MCF 10A (cell line): ENCODE data around the gene GPX4. TPM values are rescaled to one million over a fixed set of nuclear protein-coding genes. Genes with fewer than 3 reads are reported as not detected.

Experiments
- BruUV-seq: library from RNA; stranded (reverse); fragments of 400-500 nt; replicated peaks from 2 replicates; lab custom pipeline; 2021; lab: Mats Ljungman, UMichigan
- CTCF ChIA-PET: fragments of 300-600 bp; sonication (Branson Sonifier 250); formaldehyde crosslinking; extraction: SDS; loops from one replicate; lab custom pipeline; 2021; ENCODE audit warnings: antibody characterized with exemption, inconsistent platforms; lab: Yijun Ruan, JAX
- POLR2A ChIA-PET: fragments of 300-600, 350-650 bp; sonication (Branson Sonifier 250); formaldehyde crosslinking; extraction: SDS; loops from one replicate; lab custom pipeline; 2020; ENCODE audit warnings: antibody characterized with exemption, inconsistent platforms; lab: Yijun Ruan, JAX
- DNase-seq: peaks from one replicate; pipeline ENCODE4 v3.0.0-alpha.2; 2018; ENCODE audit not compliant: unreplicated experiment
- H3K27ac Mint-ChIP-seq: one replicate; pipeline ENCODE4 v1.8.0; 2022; ENCODE audit warnings: mild to moderate bottlenecking, low read depth, mixed read lengths; ENCODE audit not compliant: unreplicated experiment
- H3K27me3 Mint-ChIP-seq: one replicate; pipeline ENCODE4 v1.8.0; 2022; ENCODE audit warnings: mixed read lengths; ENCODE audit not compliant: insufficient read depth, unreplicated experiment
- H3K36me3 Mint-ChIP-seq: one replicate; pipeline ENCODE4 v1.8.0; 2022; ENCODE audit warnings: mild to moderate bottlenecking, moderate library complexity, mixed read lengths; ENCODE audit not compliant: insufficient read depth, unreplicated experiment
- H3K4me1 Mint-ChIP-seq: one replicate; pipeline ENCODE4 v1.8.0; 2022; ENCODE audit warnings: mixed read lengths; ENCODE audit not compliant: insufficient read depth, unreplicated experiment
- H3K4me3 Mint-ChIP-seq: one replicate; pipeline ENCODE4 v1.8.0; 2022; ENCODE audit warnings: mild to moderate bottlenecking, moderate library complexity, mixed read lengths; ENCODE audit not compliant: unreplicated experiment
- H3K9me3 Mint-ChIP-seq: one replicate; pipeline ENCODE4 v1.8.0; 2022; ENCODE audit warnings: mixed read lengths; ENCODE audit not compliant: unreplicated experiment
- intact Hi-C: fragments of 100-400 bp; cut with micrococcal nuclease; formaldehyde crosslinking; loops from 2 replicates; pipeline ENCODE4 v1.14.1; 2022
- total RNA-seq: library from RNA; stranded (reverse); gene quantifications from 2 replicates; pipeline ENCODE4 v1.2.3, GENCODE V29; 2022
- TF ChIP-seq, protein P1 (sequence below): fragments of 200-600 bp; IDR thresholded peaks from one replicate; pipeline ENCODE4 v1.8.0; 2022; ENCODE audit warnings: antibody characterized with exemption, mild to moderate bottlenecking; ENCODE audit not compliant: unreplicated experiment

Gene GPX4
- total RNA-seq, 1 experiment from 2014 or later: 191 TPM

DNA sequence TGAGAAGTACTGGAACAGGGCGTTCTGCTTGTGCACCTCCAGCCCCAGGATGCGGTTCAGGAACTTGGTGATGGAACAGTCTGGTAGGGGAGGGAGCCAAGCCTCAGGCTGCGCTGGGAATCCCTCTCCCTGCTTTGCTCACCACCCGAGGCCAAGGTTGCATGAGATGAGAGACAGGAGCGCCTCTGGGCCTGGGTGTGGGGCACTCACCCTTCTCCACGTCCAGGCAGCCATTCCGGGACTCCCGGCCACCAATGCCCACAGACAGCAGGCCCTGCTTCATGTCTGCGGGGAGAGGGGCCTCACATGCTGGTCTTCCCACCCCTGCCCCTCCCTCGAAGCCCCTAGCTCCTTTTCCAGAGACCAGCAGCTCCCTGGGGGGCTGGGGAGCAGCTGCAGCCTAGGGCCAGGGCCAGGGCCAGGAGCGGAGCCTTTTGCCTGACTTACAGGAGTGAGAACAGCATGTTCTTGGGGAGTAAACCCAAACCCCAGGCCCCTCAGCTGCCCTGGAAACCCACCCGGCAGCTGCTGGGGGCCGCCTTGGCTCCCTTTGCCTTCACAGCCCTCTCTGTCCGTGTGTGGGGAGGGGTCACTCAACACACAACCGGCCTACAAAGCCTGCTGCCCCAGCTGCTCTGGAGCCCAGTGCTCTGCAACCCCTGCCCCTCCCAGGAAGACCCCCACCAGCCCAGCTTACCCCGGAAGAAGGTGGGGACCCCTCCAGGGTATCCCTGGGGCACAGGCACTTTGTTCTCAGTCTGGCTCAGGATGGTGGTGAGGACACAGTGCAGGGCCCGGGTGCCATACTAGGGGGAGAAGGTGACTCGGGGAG is 7.2 kb downstream of the GPX4 start:
- no TSS peak for BruUV-seq
- TF ChIP-seq, protein P1, sequence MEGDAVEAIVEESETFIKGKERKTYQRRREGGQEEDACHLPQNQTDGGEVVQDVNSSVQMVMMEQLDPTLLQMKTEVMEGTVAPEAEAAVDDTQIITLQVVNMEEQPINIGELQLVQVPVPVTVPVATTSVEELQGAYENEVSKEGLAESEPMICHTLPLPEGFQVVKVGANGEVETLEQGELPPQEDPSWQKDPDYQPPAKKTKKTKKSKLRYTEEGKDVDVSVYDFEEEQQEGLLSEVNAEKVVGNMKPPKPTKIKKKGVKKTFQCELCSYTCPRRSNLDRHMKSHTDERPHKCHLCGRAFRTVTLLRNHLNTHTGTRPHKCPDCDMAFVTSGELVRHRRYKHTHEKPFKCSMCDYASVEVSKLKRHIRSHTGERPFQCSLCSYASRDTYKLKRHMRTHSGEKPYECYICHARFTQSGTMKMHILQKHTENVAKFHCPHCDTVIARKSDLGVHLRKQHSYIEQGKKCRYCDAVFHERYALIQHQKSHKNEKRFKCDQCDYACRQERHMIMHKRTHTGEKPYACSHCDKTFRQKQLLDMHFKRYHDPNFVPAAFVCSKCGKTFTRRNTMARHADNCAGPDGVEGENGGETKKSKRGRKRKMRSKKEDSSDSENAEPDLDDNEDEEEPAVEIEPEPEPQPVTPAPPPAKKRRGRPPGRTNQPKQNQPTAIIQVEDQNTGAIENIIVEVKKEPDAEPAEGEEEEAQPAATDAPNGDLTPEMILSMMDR: no peak
- H3K27ac Mint-ChIP-seq: no peak overlapping the region
- POLR2A ChIA-PET: interaction anchor here (0.7 to 1.5 kb wide), 2 partner anchors 8 to 59 kb away, joined by 4 to 5 read pairs; no protein-coding TSS in a partner anchor
- no peak overlapping the region for H3K4me3 Mint-ChIP-seq
- DNase-seq: no peak
- CTCF ChIA-PET: no interaction called here
- intact Hi-C loops: loop anchor here (5.0 kb wide), 1 partner anchor 81 kb away; no protein-coding TSS in a partner anchor
- H3K27me3 Mint-ChIP-seq: no peaks in the 10 kb centered on the region
- no peaks in the 10 kb centered on the region for H3K9me3 Mint-ChIP-seq
- H3K36me3 Mint-ChIP-seq: peaks cover 86% of the 10 kb centered on the region
- H3K4me1 Mint-ChIP-seq: no peaks in the 10 kb centered on the region

DNA sequence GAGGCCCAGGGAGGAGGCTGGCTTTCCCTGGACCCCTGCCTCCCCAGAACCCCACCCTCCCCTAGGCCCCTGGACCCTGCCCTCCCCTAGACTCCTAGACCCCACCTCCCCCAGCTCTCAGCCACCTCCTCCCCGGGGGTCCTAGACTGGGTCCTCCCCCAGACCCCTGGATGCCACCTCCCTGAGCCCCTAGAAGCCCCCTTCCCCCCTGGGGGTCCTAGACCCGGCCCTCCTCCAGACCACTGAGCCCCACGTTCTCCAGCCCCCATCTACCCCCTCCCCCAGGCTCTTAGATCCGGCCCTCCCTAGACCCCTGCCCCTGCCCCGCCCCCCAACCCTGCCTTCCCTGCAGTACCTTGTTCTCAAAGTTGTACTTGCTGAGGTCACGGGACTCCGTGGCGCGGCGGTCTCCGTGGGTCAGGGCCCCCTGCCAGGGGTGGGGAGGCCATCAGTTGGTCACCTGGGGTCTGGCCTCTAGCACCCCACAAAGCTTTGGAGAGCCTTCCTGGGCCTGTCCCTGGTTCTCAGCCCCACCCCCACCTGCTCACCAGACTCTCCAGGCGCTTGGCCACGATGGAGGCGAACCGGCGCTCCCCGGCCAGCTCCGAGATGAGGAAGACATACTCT is 8.0 kb downstream of the GPX4 start:
- H3K27ac Mint-ChIP-seq: no peak overlapping the region
- H3K9me3 Mint-ChIP-seq: no peaks in the 10 kb centered on the region
- TF ChIP-seq, protein P1: no peak
- no peak overlapping the region for H3K4me3 Mint-ChIP-seq
- intact Hi-C loops: loop anchor here (5.0 kb wide), 1 partner anchor 81 kb away; no protein-coding TSS in a partner anchor
- H3K36me3 Mint-ChIP-seq: peaks cover 86% of the 10 kb centered on the region
- ChIA-PET POLR2A (interaction anchor here (0.7 to 1.5 kb wide), 2 partner anchors 9 to 58 kb away, joined by 4 to 5 read pairs; no protein-coding TSS in a partner anchor), CTCF (interaction anchor here (0.6 to 1.6 kb wide), 4 partner anchors 12 to 132 kb away, joined by 3 to 9 read pairs (median 4); no protein-coding TSS in a partner anchor)
- BruUV-seq: no TSS peak
- no peak for DNase-seq
- H3K27me3 Mint-ChIP-seq: no peaks in the 10 kb centered on the region
- H3K4me1 Mint-ChIP-seq: no peaks in the 10 kb centered on the region

DNA sequence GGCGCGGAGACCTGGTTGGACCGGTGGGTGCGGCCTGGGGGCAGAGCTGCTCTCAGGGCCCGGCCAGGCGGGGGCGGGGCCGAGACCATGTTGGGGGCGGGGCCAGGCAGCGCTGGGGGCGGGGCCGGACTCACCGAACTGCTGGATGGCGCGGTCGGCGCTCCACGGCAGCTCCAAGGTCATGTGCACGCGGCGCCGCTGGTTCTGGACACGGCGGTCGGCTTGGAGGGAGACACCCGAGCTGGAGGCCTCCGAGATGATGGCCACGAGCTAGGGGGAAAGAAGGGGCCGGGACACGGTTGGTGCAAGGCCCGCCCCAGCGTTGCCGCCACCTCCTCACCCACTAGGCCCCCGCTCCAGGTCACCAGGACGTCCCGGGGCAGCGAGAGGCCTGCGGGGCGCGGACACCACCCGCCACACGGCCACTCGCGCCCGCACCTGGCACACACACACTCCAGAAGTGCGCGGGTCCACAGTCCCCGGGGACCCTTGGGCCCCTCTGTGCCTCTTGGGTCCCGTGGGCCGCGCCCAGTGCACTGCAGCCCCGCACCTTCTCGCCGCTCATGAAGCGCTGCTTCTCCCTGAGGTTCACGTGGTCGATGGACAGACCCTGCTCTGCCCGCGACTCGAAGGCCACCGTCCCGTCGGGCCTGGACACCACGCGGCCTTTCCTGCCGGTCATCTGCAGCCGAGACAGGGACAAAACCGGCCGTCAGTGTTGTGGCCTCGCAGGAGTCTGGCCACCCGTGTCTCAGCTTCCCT is 8.7 kb downstream of the GPX4 start:
- Mint-ChIP-seq H3K4me3 (no peak overlapping the region), H3K27me3 (no peaks in the 10 kb centered on the region), H3K36me3 (peaks cover 85% of the 10 kb centered on the region), H3K4me1 (no peaks in the 10 kb centered on the region), H3K27ac (no peak overlapping the region), H3K9me3 (no peaks in the 10 kb centered on the region)
- intact Hi-C loops: loop anchor here (5.0 kb wide), 1 partner anchor 80 kb away; no protein-coding TSS in a partner anchor
- POLR2A ChIA-PET: interaction anchor here (0.7 to 1.4 kb wide), 2 partner anchors 15 to 43 kb away, joined by 4 to 6 read pairs; no protein-coding TSS in a partner anchor
- no peak for DNase-seq
- BruUV-seq: no TSS peak
- TF ChIP-seq, protein P1: no peak
- CTCF ChIA-PET: interaction anchor here (0.6 to 1.6 kb wide), 6 partner anchors 11 to 132 kb away, joined by 3 to 9 read pairs (median 4); no protein-coding TSS in a partner anchor
